ENCODE measurements around the gene ADGRL3.
"Not testable (repeated sequence)": the region's sequence is repeated elsewhere in the genome, so short reads cannot be mapped to it uniquely, and the experiment has no call there.

Gene ADGRL3

DNA sequence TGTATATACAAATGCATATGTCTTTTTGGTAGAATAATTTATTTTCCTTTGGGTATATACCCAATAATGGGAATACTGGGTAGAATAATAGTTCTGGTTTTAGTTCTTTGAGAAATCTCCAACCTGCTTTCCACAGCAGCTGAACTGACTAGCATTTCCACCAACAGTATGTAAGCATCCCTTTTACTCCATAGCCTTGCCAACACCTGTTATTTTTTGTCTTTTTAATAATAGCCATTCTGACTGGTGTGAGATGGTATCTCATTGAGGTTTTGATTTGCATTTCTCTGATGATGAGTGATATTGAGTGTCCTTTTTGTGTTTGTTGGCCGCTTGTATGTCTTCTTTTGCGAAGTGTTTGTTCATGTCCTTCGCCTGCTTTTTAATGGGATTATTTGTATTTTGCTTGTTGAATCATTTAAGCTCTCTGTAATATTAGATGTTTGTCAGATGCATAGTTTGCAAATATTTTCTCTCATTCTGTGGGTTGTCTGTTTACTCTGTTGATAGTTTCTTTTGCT is 309.7 kb downstream of the ADGRL3 start:
- DNase-seq = not testable (repeated sequence)

DNA sequence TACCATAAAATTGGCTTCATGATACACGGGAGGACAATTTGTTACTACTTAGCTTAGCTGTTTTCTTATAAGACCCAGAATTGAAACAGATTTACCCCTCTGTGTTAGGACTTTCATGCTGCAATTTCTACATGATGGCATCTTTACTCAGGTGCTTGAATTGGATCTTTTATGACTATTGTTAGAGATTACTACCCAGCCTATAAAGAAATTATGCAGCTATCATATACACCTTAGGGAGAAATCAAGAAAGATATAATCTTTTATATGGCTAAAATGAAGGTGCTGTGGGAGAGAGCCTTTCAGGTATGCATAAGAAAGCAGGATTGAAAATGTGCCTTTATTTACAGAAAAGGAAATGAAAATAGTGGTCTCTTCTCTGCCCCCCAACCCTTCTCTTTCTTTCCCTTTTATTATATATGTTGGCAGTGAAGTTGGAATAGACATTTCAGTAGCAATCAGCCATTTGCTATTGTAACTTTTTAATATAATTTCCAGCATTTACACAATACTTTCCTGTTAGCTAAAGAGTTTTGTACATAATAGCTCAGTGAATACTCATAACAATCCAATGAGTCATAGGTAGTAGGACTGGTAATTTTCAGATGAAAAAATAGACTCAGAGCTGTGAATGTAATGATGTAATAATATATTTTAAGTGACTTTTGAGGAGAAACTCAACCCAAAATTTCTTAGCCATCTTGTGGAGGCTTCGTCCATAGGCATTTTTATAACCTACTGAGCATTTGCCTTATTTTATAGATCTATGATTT is 311.8 kb downstream of the ADGRL3 start:
- DNase-seq = no peak

DNA sequence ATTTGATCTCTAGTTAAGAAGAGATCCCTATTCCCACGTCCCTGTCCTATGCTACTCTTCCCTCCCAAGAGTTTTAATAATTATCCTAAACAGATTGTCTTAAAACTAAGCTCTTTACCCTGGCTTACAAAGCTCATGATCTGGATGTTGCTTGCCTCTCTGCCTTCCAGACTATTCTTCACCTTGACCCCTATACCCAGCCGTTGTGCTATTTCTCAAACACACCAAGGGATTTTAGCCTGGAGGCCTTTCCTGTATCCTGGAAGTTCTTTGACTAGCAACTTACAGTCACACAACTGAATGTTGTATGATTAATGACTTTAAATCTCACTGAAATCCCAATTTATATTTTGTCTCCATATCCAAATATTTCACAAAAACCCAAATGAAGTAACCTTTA is 314.9 kb downstream of the ADGRL3 start:
- DNase-seq = no peak

DNA sequence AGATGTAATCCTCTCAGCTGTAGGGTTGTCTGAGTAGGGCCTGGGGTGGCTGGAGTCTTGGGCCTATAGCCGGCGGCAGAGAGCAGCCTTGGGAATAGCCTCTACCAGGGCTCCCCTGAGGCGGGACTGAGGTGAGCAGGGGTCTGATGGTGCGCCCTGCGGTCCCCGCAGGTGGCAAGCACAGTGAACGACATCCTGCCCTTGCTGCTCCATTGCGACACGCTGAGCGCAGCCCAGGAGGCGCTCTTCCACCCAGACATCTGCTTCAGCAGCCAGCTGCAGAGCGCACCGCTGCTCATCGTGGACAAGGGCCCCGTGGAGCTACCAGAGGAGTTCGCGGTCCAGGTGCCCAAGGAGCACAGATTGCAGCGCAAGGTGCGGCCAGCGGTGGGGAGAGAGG is 317.0 kb downstream of the ADGRL3 start:
- DNase-seq = no peak

DNA sequence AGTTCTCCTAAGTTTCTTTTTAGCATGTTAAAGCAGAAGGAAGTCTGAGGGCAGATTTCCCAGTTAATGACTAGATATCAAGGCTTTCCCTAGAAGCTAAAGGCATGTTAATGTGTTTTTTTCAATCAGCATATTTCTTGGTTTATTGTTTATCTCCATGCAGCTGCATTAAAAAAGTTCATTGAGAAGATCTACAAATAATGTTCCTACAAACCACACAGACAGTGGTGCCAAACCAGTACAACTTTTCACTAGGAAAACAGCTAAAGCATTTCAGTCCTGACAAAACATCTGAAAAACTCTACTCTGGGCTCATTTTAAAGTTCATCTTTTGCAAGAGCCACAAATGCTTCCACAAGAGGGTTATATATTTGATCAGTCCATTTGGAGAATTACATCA is 320.0 kb downstream of the ADGRL3 start:
- DNase-seq = no peak

DNA sequence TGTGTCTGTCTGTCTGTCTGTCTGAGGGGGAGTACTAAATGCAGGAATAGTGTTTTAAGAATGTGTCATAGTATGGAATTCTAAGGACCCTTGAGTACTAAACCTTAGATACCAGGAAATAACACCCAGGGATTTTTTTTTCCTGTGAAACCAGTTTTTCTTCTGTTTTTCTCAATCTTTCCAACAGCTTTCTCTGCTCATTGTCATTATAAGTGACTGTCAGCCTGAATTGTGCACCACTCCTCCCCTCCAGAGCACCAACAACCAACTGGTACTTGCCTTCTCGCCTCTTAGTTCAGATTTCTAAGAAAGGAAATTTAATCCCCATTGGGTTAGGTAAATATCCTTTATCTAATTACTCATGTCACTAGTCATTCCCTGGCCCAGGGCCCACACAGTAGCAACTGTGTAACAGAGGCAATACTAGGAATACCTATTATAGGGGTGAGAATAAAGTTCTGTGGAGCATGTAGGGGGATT is 320.6 kb downstream of the ADGRL3 start:
- DNase-seq = no peak

DNA sequence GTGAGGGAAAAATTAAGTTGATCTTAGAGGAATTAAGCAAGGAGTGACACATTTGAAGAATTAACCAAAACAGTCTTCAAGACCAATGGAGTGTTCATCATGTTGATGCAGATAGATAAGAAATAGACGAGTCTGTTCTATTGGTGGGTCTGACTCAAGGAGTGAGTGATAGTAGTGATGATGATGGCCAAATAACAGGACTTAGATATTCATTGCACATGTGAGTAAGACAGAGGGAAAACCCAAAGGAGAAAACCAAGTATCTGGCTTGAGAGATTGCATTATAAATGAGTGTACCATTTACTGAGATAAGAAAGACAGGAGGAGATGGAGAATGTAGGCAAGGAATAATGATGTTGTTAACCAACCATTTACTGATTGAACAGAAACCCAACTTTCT is 321.3 kb downstream of the ADGRL3 start:
- no peak for DNase-seq

DNA sequence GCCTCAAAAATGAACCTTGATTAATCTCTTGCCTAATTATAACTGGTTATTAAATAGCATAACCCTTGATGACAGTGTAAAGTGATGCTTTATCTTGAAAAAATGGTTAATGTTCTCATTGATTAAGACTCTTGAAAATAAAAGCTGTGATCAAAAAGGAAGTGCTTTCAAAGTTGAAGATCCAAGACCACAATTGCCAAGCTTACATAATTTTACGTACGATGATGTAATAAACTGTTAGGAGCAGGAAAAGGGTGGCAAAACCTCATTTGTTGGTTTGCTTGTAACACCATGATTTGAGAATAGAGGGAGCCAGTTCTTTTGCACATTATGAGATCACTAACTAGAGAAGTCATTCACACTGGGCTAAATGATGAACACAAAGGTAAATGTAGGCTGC is 322.2 kb downstream of the ADGRL3 start:
- DNase-seq = no peak

DNA sequence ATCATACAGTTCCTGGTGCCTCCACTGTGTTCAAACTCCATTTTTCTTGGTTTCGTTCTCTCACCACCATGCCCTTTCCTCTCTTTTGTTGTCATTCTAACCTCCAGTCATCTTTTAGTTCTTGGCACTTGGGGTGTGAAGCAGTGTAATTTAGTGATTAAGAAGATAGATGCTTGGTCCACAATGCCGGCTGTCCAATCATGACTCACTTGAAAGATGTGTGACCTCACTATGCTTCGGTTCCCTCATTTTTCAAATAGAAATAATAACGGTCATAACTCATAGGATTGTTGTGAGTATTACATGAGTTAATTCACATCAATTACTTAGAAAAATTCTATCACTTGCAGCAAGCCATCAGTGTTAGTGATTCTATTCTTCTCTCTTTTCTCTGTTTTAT is 327.8 kb downstream of the ADGRL3 start:
- no peak for DNase-seq

DNA sequence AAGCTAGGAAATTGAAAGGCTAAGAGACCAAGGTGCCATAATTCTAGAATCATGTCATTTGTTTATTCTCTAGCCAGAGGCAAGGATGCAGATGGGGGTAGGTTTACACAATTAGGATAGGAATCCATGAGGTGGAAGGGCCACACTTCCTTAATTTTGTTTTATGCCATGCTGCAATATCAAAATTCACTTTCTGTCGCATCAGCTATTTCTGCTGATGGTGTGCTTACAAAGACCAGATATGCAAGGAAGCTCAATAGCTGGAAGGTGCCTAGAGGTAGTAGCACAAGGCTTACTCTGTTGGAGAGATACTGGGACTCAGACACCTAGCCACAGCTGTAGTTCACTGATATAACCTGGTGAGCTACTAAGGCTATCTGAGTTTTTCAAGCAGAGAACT is 328.5 kb downstream of the ADGRL3 start:
- no peak for DNase-seq

DNA sequence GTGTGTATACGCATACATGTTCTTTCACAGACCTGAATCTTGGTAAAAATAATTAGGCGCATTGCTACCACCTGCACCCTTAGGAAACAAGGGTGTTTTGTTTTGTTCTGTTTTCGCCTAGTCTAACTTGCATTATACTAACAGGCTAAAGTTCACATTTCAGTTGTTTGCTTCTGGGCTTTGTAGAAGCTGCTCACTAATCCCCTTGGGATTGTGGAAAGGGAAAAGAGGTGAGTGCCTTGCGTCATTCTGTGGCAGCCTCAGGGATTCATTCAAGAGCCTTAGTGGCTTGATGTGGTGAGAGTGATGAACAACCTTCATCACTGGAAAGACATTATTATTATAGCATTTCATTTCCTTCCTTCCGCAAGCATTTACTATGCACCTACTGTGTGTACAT is 331.1 kb downstream of the ADGRL3 start:
- no peak for DNase-seq

DNA sequence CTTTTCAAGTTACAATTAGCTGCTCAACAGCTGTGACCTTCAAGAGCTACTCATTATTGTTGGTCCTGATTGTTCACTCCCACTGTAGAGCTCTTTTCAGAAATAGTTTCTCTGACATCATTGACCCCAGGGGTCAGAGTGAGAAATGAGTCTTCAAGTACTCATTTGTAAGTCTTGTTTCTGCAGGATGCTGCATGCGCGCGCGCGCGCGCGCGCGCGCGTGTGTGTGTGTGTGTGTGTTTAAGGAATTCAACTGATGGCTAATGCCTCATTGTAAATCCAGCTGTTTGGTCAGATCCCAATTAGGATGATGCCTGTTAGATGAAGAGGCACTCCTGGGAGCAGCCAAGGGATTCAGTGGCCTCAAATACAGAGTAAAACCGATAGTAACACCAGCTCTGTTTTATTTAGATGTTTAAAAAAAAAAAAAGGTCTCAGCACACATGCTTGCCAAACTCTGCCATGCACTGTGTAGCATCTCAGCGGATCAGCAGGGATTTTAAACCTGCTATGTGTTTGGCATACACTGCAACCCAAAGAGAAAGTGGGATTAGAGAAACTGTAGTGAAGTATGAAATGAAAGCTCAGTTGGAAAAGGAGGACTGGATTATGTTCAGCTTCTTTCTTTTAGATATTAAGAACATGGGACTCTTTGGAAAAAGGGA is 332.3 kb downstream of the ADGRL3 start:
- no peak for DNase-seq

DNA sequence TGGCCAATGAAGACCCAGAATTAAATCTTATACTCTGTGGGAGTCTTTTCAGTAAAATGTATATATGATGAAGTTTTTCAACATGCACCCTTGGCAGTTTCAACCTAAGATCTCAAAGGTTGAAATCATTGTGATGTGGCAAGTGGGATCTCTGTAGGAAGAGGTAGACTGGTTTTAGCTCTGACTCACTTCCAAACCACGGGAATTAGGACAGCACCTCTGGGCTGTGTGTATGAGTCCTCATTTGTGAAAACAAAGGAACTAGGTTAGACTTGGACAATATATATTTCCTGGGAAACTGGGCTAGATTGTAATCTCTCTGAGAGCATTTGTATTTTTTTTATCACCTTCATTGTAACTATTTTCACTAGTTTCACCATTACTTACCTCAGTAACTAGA is 333.0 kb downstream of the ADGRL3 start:
- DNase-seq = no peak

DNA sequence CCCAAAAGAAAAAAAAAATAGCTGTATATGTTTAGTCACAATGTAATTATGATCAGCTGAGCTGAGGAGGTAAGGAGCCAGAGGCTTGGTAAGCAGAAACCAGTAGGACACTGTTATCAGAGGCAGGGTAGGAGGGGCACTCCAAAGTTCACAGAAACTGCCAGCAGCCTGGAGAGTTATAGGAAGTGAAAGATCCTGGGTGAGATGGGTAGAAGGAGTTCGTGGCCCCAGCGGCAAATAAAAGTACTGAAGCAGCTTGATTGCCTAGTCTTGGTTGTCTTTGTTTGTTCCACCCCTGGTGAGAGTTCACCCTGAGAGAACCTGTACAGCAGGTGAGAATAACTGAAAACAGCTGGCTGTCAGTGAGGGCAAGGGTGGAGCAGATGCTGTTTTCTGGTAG is 340.8 kb downstream of the ADGRL3 start:
- DNase-seq = no peak

DNA sequence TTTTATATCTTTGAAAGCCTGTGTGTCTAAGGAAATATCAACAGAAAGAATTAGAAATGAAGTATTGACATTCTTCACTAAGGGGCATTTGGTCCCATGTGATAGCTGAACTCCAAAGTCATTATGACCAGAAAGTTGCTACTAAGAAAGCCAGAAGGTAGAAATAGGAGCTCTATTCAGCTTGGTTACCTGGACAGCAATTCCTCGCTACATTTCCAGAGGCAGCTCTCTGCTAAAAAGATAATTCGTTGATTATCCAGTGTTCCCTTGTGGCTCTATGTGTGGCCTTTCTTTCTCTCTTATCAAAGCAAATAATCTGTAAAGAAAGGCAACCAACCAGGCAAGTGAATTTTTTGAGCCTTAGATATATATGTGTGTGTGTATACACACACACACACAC is 341.3 kb downstream of the ADGRL3 start:
- DNase-seq = no peak

DNA sequence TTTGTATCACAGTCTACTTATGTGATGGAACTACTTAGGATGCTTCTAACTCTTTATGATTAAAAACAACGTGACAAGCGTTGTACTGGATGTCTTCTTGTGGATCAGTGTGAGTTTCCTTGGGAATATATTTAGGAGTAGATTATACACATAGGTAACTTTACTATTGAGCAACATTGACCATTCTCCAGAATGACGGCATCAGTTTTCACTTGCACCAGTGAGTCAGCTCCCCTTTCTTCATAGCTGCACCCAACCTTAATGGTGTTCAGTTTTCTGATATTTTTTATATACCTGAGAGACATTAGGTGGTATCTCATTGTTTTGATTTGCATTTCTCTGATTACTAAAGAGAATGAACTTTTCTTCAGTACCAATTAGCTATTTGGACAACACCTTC is 343.9 kb downstream of the ADGRL3 start:
- no peak for DNase-seq

DNA sequence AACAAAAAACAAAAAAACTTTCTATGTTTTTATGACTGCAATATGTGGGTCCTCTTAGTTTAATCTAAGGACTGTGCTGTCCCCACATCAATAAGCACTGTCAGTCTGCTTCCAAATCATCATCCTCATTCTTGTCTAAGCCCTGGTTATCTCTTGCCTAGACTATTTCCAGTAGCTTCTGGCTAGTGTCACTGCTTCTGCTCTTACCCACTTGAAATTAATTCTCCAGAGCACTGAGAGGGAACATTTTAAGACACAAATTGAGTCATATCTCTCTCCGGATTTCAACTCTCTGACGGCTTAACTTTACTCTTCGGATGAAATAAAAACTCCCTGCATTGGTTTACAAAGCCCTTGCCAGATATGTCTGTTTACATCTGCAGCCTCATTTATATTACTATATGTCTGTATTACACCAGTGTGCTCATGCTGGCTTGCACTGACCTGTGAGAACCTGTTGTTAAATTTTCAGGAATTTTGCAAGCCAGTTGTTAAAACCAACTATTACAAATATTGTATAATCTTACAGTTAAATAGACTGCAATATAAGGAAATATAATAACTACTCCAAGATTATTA is 345.9 kb downstream of the ADGRL3 start:
- DNase-seq = no peak

DNA sequence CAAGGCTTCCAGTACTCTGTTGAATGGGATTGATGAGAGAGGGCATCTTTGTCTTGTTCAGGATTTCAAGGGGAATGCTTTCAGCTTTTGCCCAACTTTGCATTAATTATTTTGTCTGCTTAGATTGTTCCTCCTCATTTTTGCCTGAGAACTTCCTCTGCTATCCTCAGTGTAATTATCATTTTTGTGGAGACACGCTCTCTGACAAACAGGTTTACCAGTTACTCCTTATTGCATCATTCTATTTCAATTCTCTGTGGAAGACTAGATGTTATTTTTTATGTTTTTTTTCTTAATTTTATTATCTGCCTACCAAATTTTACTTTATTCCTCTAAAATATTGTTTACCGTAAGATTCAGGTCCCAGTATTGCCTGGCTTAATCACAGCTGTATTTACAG is 349.2 kb downstream of the ADGRL3 start:
- no peak for DNase-seq

DNA sequence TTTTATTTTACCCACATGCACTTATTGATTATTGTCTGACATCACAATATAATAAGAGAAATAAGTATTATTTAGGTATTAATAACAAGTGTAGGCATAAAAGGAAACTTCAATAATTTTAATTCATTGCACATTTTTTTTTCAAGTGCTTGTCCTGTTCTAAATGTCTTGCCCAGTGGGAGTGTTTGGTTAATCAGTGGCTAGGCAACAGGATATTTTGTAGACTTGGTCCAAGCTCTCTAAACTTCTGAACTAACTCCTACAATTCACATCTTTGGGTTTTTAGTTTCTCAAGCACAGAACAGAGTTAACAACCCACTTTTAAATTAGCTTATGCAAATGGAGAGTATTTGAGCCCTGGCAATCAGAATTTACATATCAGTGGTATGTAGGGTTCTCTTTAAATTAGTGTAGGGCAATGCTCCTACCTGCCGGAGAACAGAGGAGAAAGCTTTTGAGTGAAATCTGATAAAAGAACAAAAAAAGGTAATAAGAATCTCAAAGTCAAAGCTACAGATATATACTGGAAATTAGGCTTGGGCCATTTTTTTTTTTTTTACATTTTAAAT is 353.5 kb downstream of the ADGRL3 start:
- DNase-seq = no peak

DNA sequence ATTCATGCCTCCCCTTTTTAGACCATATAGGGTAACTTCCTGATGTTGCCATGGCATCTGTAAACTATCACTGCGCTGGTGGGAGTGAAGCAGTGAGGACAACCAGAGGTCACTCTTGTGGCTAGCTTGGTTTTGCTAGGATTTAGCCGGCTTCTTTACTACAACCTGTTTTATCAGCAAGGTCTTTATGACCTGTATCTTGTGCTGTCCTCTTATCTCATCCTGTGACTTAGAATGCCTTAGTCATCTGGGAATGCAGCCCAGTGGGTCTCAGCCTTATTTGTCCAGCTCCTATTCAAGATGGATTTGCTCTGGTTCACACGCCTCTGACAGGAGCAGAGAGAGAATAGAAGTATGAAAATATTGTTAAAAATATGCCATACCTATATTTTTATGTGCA is 355.7 kb downstream of the ADGRL3 start:
- DNase-seq = no peak

DNA sequence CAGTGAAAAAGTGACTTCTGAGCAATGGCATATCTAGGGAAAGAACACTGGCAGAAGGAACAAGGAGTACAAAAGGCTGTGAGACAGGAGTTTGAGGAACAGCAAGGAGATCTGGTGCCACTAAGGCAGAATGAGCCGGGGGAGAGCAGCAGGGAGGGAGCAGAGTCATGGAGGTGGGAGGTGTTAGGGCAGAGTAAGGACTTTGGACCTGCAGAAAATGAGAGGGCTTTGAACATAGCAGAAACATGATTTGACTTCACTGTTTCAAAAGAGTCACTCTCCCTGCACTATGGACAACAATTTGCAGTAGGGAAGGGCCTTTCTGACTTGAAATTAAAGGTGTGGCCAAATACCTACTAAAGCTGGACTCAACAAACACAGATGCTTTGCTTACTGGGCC is 356.2 kb downstream of the ADGRL3 start:
- no peak for DNase-seq

DNA sequence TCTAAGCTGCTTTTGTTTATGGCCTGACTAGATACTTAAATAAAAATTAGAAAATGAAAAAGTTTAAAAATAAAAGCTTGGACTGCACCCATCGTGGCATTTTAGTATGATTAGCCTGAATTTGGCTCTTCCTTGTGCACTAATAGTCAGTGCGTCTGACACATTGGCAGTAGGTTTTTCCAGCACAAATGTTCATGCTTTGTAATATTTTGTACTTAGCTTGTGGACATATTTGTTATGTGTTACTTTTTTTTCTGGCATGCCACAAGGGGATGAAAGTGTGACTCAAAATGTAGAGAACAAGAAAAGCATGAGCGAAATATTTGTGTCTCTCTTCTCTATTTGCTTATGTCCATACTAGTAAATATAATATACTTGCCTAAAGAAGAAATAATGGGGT is 359.3 kb downstream of the ADGRL3 start:
- no peak for DNase-seq

DNA sequence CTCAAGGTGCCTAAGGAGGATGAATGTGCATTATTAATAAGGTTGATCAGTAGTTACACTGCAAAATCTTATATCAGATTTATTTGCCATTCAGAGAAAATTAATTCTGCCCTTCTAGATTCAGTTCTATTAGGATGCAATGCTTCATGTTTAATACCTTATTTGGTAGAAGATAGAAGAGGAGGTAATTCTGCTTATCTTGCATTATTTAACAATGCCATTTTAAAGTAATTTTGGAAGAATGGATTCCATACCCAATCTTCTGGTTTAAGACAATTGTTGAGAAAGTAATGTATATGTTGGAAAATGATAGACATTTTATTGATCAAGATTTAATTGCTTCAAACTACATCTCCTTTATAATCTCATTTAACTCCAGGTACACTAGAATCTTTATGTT is 360.9 kb downstream of the ADGRL3 start:
- no peak for DNase-seq

Measured in CD4-positive, alpha-beta T cell treated with Interleukin-17A for 4 hours (primary cell).